Keratinocyte (primary cell): ENCODE measurements around the gene TNFAIP3. TPM values are rescaled to one million over a fixed set of nuclear protein-coding genes. Genes with fewer than 3 reads are reported as not detected.

Experiments used
- DNase-seq: peaks from one replicate; pipeline ENCODE4 v3.0.0-alpha.2; 2011; ENCODE audit warnings: low read depth, missing footprints, low spot score
- FAIRE-seq: peaks from 2 replicates; lab custom pipeline; 2011; peaks lifted over from hg19 to GRCh38; lab: Jason Lieb, UNC
- H2AFZ ChIP-seq: 2 replicates; pipeline ENCODE4 v1.6.0; 2012; ENCODE audit warnings: low read length, control low read depth, inconsistent platforms; ENCODE audit not compliant: control insufficient read depth
- H3K27ac ChIP-seq: 2 replicates; pipeline ENCODE4 v1.5.1; 2011; ENCODE audit warnings: low read length; ENCODE audit not compliant: control insufficient read depth, insufficient read depth
- H3K27me3 ChIP-seq: 3 replicates; pipeline ENCODE4 v1.6.0; 2011; ENCODE audit warnings: low read length; ENCODE audit not compliant: control insufficient read depth, insufficient read depth; ENCODE audit errors: extremely low read depth
- H3K36me3 ChIP-seq, 2 experiments: 2 replicates in 1 of 2; 3 replicates in 1 of 2; pipeline ENCODE4 v1.5.1; 2011; ENCODE audit warnings: low read length in 2 of 2, mild to moderate bottlenecking in 1 of 2; ENCODE audit not compliant: control insufficient read depth in 2 of 2, insufficient read depth in 2 of 2; ENCODE audit errors: extremely low read depth in 1 of 2
- H3K4me1 ChIP-seq: 3 replicates; pipeline ENCODE4 v1.5.1; 2011; ENCODE audit warnings: low read length; ENCODE audit not compliant: control insufficient read depth, insufficient read depth; ENCODE audit errors: extremely low read depth
- H3K4me2 ChIP-seq: 3 replicates; pipeline ENCODE4 v1.6.0; 2011; ENCODE audit warnings: low read depth, low read length; ENCODE audit not compliant: control insufficient read depth, insufficient read depth; ENCODE audit errors: extremely low read depth
- H3K4me3 ChIP-seq, 3 experiments: fragments of 200-600 bp in 1 of 3; sonication (generic) in 1 of 3; 2 replicates in 2 of 3; 3 replicates in 1 of 3; pipeline ENCODE4 v1.5.1; 2011 to 2016; ENCODE audit warnings: low read length in 3 of 3, mild to moderate bottlenecking in 3 of 3, control low read depth in 2 of 3, inconsistent platforms in 1 of 3, low read depth in 1 of 3, mixed read lengths in 1 of 3, mixed run types in 1 of 3, moderate library complexity in 1 of 3; ENCODE audit not compliant: control insufficient read depth in 2 of 3, insufficient read depth in 2 of 3; ENCODE audit errors: extremely low read depth in 1 of 3
- H3K79me2 ChIP-seq: 2 replicates; pipeline ENCODE4 v1.6.0; 2012; ENCODE audit warnings: low read length; ENCODE audit not compliant: control insufficient read depth, insufficient read depth
- H3K9ac ChIP-seq: 3 replicates; pipeline ENCODE4 v1.6.0; 2011; ENCODE audit warnings: low read length; ENCODE audit not compliant: control insufficient read depth, insufficient read depth; ENCODE audit errors: extremely low read depth
- H3K9me1 ChIP-seq: 3 replicates; pipeline ENCODE4 v1.6.0; 2011; ENCODE audit warnings: low read length; ENCODE audit not compliant: control insufficient read depth, insufficient read depth; ENCODE audit errors: extremely low read depth
- H3K9me3 ChIP-seq: 2 replicates; pipeline ENCODE4 v1.5.1; 2012; ENCODE audit warnings: low read depth, low read length; ENCODE audit not compliant: control insufficient read depth
- H4K20me1 ChIP-seq: 3 replicates; pipeline ENCODE4 v1.6.0; 2011; ENCODE audit warnings: low read length; ENCODE audit not compliant: control insufficient read depth, insufficient read depth; ENCODE audit errors: extremely low read depth
- EZH2 ChIP-seq: IDR thresholded peaks from one replicate; pipeline ENCODE4 v1.6.1; 2012; ENCODE audit warnings: inconsistent platforms, mild to moderate bottlenecking, low read length, moderate library complexity
- dilution Hi-C: fragments of 300-500 bp; cut with MboI; formaldehyde crosslinking; loops from one replicate; pipeline ENCODE4 v1.7.0; 2020; ENCODE audit warnings: low sequenced_read_pairs; ENCODE audit not compliant: extremely low pct_ligation_motif_present
- polyA plus RNA-seq, 5 experiments: library from polyadenylated mRNA; depleted of rRNA in 3 of 5; stranded (reverse) in 3 of 5; stranded (forward) in 1 of 5; unstranded in 1 of 5; fragments of >200 nt; gene quantifications; 1 replicate in 1 of 5; 2 replicates in 3 of 5; 3 replicates in 1 of 5; pipeline versions ENCODE4 v1.2.1 to v1.2.3, GENCODE V29; 2011 to 2012; ENCODE audit warnings: missing spikeins in 2 of 5, low read depth in 1 of 5, low replicate concordance in 1 of 5
- TF ChIP-seq, protein P1 (sequence below), 3 experiments: IDR thresholded peaks in 1 of 3; conservative IDR thresholded peaks in 1 of 3; optimal IDR thresholded peaks in 1 of 3; 2 replicates in 2 of 3; 3 replicates in 1 of 3; pipeline versions ENCODE3 to v1.5.1; 2011; ENCODE audit warnings: low read length in 3 of 3, mild to moderate bottlenecking in 3 of 3, moderate library complexity in 2 of 3, control low read depth in 1 of 3, inconsistent platforms in 1 of 3; ENCODE audit not compliant: insufficient read depth in 2 of 3; ENCODE audit errors: extremely low read depth in 1 of 3

TNFAIP3 gene
- polyA plus RNA-seq, 1 donor (not counting 4 experiments of a cell fraction or from before 2014, with no cell fraction given), result 141 TPM

DNA sequence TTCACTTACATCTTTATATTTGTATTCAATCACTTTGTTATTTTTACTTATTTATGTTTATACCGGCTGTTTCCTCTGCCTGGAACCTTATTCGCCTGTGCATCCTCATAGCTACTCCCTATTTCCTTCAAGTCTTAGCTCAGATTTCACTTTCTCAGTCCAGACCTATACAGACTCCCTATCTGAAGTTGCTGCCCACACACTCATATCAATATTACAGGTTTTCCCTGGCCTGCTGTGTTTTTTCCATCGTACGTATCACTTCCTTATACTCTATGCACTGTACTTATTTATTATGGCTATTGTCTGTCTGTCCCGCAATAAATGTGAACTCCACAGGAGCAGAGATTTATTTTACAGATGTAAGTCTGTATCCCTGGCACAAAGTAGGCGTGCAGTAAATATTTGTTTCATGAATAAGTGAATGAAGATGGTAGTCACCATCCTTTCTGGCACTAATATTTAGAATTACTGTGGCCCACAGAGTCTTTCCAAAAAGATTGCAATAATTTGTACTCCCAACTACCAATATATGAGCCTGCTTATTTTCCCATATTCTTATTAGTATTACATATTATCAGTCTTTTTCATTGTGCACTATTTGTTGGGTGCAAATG, 64.9 kb downstream of the TNFAIP3 start:
- Histone ChIP-seq H3K4me2 (no peak overlapping the region), H3K36me3 (no peaks in the 10 kb centered on the region), H3K9me3 (no peaks in the 10 kb centered on the region), H3K4me3 (no peak overlapping the region), H3K4me1 (peaks cover 14% of the 10 kb centered on the region), H3K27ac (no peak overlapping the region), H3K79me2 (no peaks in the 10 kb centered on the region), H2AFZ (no peak overlapping the region), H3K9ac (no peak overlapping the region), H3K27me3 (no peaks in the 10 kb centered on the region), H4K20me1 (no peaks in the 10 kb centered on the region), H3K9me1 (no peaks in the 10 kb centered on the region)
- TF ChIP-seq EZH2, result no peak
- TF ChIP-seq, protein P1, sequence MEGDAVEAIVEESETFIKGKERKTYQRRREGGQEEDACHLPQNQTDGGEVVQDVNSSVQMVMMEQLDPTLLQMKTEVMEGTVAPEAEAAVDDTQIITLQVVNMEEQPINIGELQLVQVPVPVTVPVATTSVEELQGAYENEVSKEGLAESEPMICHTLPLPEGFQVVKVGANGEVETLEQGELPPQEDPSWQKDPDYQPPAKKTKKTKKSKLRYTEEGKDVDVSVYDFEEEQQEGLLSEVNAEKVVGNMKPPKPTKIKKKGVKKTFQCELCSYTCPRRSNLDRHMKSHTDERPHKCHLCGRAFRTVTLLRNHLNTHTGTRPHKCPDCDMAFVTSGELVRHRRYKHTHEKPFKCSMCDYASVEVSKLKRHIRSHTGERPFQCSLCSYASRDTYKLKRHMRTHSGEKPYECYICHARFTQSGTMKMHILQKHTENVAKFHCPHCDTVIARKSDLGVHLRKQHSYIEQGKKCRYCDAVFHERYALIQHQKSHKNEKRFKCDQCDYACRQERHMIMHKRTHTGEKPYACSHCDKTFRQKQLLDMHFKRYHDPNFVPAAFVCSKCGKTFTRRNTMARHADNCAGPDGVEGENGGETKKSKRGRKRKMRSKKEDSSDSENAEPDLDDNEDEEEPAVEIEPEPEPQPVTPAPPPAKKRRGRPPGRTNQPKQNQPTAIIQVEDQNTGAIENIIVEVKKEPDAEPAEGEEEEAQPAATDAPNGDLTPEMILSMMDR (optimal IDR thresholded peaks at IDR 0.05 in 1 of 3, IDR thresholded peaks at IDR 0.05 in 1 of 3, conservative IDR thresholded peaks at IDR 0.05 in 1 of 3; ENCODE audit: extremely low read depth in 1 of 3, insufficient read depth in 2 of 3, low read length in 3 of 3), result no peak
- dilution Hi-C loops, result no loop called here
- no peak for DNase-seq
- FAIRE-seq, result no peak

Other genes with a start within 250 kb of the TNFAIP3 start
- gene PERP, start 240.2 kb downstream of the TNFAIP3 start, polyA plus RNA-seq, result 279 to 543 TPM (median 525 TPM) in 3 replicates